Nephron progenitor cell (in vitro differentiated cells): ENCODE data around the gene DHCR7.

ENCODE experiments used
- DNase-seq: peaks from one replicate; pipeline ENCODE4 v3.0.0; 2021
- H3K27ac Mint-ChIP-seq: 2 replicates; pipeline ENCODE4 v1.8.0; 2021; ENCODE audit warnings: mild to moderate bottlenecking, moderate library complexity, mixed read lengths
- H3K27me3 Mint-ChIP-seq: 2 replicates; pipeline ENCODE4 v1.8.0; 2021; ENCODE audit warnings: mild to moderate bottlenecking, low read depth, mixed read lengths; ENCODE audit not compliant: poor library complexity
- H3K36me3 Mint-ChIP-seq: 2 replicates; pipeline ENCODE4 v1.8.0; 2021; ENCODE audit warnings: low read depth, mixed read lengths
- H3K4me1 Mint-ChIP-seq: 2 replicates; pipeline ENCODE4 v1.8.0; 2021; ENCODE audit warnings: mixed read lengths
- H3K4me3 Mint-ChIP-seq: 2 replicates; pipeline ENCODE4 v1.8.0; 2021; ENCODE audit warnings: mild to moderate bottlenecking, moderate library complexity, mixed read lengths
- H3K9me3 Mint-ChIP-seq: 2 replicates; pipeline ENCODE4 v1.8.0; 2021; ENCODE audit warnings: mild to moderate bottlenecking, moderate library complexity, mixed read lengths
- CTCF ChIP-seq: fragments of 200-600 bp; sonication (generic); IDR thresholded peaks from 2 replicates; pipeline ENCODE4 v1.5.0; 2021; ENCODE audit warnings: antibody characterized with exemption

DHCR7 gene

DNA sequence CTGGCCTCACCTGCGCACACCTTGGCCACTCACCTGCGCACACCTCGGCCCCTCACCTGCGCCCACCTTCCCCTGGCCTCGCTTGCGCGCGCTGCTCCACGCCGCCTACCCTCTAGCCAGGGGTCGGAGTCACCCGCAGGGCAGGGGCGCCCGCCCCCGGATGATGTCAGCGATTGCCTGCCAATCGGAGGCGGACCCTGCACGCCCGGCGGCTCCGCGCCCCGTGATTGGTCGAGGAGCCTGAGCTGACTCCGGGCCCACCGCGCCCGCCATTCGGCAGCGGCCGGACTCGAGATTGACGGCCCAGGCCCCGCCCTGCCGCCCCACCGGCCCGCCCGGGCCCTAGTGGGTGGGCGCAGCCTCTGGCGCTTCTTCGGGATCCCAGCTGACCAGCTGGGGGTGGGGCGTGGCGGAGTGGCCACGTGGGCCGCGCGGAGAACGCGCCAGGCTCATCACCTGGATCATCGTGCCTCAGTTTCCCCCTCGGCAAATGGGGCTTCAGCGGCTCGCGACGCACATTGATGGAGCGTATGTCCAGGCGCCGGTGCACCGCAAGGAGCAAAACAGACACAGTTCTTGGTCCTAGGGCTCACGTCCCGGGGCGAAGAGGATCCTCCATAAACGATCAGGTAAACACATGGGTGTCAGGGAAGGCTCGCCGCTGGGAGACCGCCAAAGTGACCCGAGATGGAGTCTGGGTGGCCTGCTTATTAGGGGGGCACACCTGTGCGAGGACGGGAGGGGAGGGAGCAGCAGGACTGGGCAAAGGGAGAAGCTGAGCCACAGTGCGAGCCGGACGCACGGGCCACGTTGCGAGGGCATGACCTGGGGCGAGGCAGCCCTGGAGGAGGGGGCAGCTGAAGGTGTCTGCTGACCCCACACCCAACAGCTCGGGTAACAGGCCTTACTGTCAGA is at the start of gene DHCR7:
TSS of gene DHCR7 (minus strand) at position 137 of the 915 bp plus-strand sequence. CDS start 3,441 bp downstream, outside the sequence.
- DNase-seq = peak; percentile 98
- peaks cover 62% of the 10 kb centered on the region for H3K4me1 Mint-ChIP-seq
- H3K4me3 Mint-ChIP-seq = peak within 1 kb of the TSS; percentile 94
- TF ChIP-seq CTCF = no peak
- peaks cover 15% of the 10 kb centered on the region for H3K9me3 Mint-ChIP-seq
- peaks cover 8% of the 10 kb centered on the region for H3K27me3 Mint-ChIP-seq
- peaks cover 39% of the 10 kb centered on the region for H3K36me3 Mint-ChIP-seq
- peak within 1 kb of the TSS; percentile 91 for H3K27ac Mint-ChIP-seq

GRCh38 chr11:71496421-71496820 is 48.2 kb upstream of the DHCR7 start:
- Mint-ChIP-seq H3K27me3 (no peaks in the 10 kb centered on the region), H3K36me3 (peaks cover 68% of the 10 kb centered on the region), H3K4me1 (peaks cover 13% of the 10 kb centered on the region), H3K27ac (peak overlapping the region; percentile 75), H3K4me3 (no peak overlapping the region), H3K9me3 (peaks cover 5% of the 10 kb centered on the region)
- no peak for DNase-seq
- TF ChIP-seq CTCF = no peak

DNA sequence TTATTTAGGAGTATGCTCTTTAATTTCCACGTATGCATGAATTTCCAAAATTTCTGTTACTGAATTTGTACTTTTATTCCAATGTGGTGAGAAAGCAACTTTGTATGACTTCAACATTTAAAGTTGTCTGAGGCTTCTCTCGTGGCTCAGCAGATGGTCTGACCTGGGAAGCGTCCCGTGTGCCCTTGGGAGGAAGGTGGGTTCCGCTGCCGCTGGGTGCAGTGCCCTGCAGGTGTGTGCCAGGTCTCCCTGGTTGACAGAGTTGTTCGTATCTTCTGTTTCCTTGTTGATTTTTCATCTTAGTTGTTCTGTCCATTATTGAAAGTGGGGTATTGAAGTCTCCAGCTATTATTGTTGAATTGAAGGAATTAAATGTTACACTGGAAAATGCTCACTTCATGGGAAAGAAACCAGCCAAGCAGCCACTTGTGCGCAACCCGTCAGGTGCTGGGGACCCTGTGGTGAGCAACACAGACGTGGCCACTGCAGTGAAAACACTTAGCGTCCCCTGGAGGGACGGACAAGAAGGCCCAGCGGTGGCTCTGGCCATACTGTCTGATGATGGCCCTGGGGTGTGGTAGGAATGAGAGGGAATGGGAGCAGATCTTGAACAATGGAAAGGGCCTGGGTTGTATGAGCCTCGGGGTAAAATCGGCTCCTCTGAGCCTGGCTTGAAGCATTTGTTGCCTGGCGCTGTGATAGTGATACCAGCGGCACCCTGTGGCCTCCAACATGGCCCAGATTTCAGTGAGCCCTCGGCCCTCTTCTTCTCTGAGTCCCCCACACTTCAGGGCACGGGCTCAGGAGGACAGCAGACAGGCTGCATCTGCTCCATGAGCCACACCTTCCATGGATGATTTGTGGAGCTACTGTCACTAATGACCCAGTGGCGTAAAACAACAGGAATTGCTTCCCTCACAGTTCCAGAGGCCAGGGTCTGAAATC is 47.4 kb upstream of the DHCR7 start:
- Mint-ChIP-seq H3K4me3 (no peak overlapping the region), H3K4me1 (peaks cover 13% of the 10 kb centered on the region), H3K27me3 (peaks cover 2% of the 10 kb centered on the region), H3K36me3 (peaks cover 70% of the 10 kb centered on the region), H3K27ac (peak overlapping the region; percentile 76), H3K9me3 (peaks cover 5% of the 10 kb centered on the region)
- TF ChIP-seq CTCF = no peak
- no peak for DNase-seq

GRCh38 chr11:71491940-71492339 is 43.7 kb upstream of the DHCR7 start:
- H3K4me1 Mint-ChIP-seq = peaks cover 43% of the 10 kb centered on the region
- no peak for DNase-seq
- peaks cover 52% of the 10 kb centered on the region for H3K36me3 Mint-ChIP-seq
- H3K27me3 Mint-ChIP-seq = peaks cover 2% of the 10 kb centered on the region
- no peak overlapping the region for H3K4me3 Mint-ChIP-seq
- H3K27ac Mint-ChIP-seq = no peak overlapping the region
- peaks cover 5% of the 10 kb centered on the region for H3K9me3 Mint-ChIP-seq
- no peak for TF ChIP-seq CTCF

DNA sequence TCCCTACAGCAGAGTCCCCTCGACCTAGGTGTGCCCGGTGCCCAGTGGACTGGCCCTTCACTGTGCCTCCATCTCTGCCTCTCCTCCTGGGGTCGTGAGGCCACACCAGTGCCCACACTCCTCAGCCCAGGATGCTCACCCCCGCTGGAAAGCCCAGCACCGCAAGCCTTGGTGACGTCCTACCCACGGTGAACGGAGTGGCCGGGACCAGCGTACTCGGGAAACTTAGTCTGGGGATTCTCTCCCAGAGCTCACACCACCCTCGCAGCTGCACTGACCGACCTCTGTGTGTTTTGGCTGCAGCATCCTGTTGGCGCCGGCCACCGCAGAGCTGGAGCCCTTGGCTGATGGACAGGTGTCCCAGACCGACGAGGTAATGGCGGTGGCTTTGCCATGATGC is 43.3 kb upstream of the DHCR7 start:
- Mint-ChIP-seq H3K36me3 (peaks cover 52% of the 10 kb centered on the region), H3K4me1 (peaks cover 40% of the 10 kb centered on the region), H3K27ac (no peak overlapping the region), H3K9me3 (peaks cover 1% of the 10 kb centered on the region), H3K4me3 (no peak overlapping the region), H3K27me3 (peaks cover 2% of the 10 kb centered on the region)
- no peak for DNase-seq
- TF ChIP-seq CTCF = no peak
